Common myeloid progenitor, CD34-positive (primary cell): Measurements from ENCODE around the gene PCSK6.
"Not testable (repeated sequence)": the region's sequence is repeated elsewhere in the genome, so short reads cannot be mapped to it uniquely, and the experiment has no call there.

Source experiments
- CTCF ChIA-PET: fragments of 350-600 bp; sonication (Branson Sonifier 250); formaldehyde crosslinking; loops from one replicate; lab custom pipeline; 2021; ENCODE audit warnings: antibody characterized with exemption; lab: Charles Lee
- POLR2A ChIA-PET: fragments of 350-600 bp; sonication (Branson Sonifier 250); formaldehyde crosslinking; loops from one replicate; lab custom pipeline; 2021; ENCODE audit warnings: antibody characterized with exemption; lab: Charles Lee
- DNase-seq, 3 donors: peaks; one replicate each; pipeline versions ENCODE4 v3.0.0 to v3.0.0-alpha.2; 2013
- H3K27ac ChIP-seq, 2 experiments: 1 replicate in 1 of 2; 2 replicates in 1 of 2; pipeline ENCODE4 v1.7.0; 2013; ENCODE audit warnings: inconsistent platforms in 2 of 2, low read length in 2 of 2, mild to moderate bottlenecking in 2 of 2, low read depth in 1 of 2, moderate library complexity in 1 of 2; ENCODE audit not compliant: severe bottlenecking in 2 of 2, insufficient read depth in 1 of 2, poor library complexity in 1 of 2
- H3K27me3 ChIP-seq, 5 experiments: replicated peaks in 2 of 5; 1 replicate in 3 of 5; 2 replicates in 2 of 5; pipeline versions ENCODE4 v1.6.1 to v1.7.0; 2013; ENCODE audit warnings: low read length in 4 of 5, mild to moderate bottlenecking in 2 of 5, moderate library complexity in 2 of 5, inconsistent platforms in 1 of 5; ENCODE audit not compliant: insufficient read depth in 5 of 5, control insufficient read depth in 4 of 5
- H3K36me3 ChIP-seq, 4 experiments: 1 replicate in 2 of 4; 2 replicates in 2 of 4; pipeline versions ENCODE4 v1.6.1 to v1.7.0; 2013; ENCODE audit warnings: low read length in 3 of 4, control low read depth in 1 of 4, mild to moderate bottlenecking in 1 of 4; ENCODE audit not compliant: control insufficient read depth in 4 of 4, insufficient read depth in 4 of 4
- H3K4me1 ChIP-seq, 4 experiments: 1 replicate in 3 of 4; 2 replicates in 1 of 4; pipeline versions ENCODE4 v1.6.1 to v1.7.1; 2013; ENCODE audit warnings: low read length in 3 of 4, mild to moderate bottlenecking in 3 of 4, control low read depth in 1 of 4, inconsistent platforms in 1 of 4, moderate library complexity in 1 of 4; ENCODE audit not compliant: control insufficient read depth in 4 of 4, insufficient read depth in 4 of 4; ENCODE audit errors: control extremely low read depth in 1 of 4
- H3K4me3 ChIP-seq, 7 experiments: 1 replicate in 4 of 7; 2 replicates in 3 of 7; pipeline versions ENCODE4 v1.5.1 to v1.7.0; 2013; ENCODE audit warnings: mild to moderate bottlenecking in 7 of 7, low read length in 6 of 7, moderate library complexity in 6 of 7, inconsistent platforms in 2 of 7, low read depth in 2 of 7, control low read depth in 1 of 7; ENCODE audit not compliant: insufficient read depth in 4 of 7, control insufficient read depth in 1 of 7; ENCODE audit errors: extremely low read depth in 1 of 7
- H3K9me3 ChIP-seq, 5 experiments: 1 replicate in 4 of 5; 2 replicates in 1 of 5; pipeline versions ENCODE4 v1.6.1 to v1.7.1; 2013; ENCODE audit warnings: low read length in 4 of 5, mild to moderate bottlenecking in 2 of 5, inconsistent platforms in 1 of 5, low read depth in 1 of 5, moderate library complexity in 1 of 5; ENCODE audit not compliant: control insufficient read depth in 4 of 5, insufficient read depth in 2 of 5; ENCODE audit errors: control extremely low read depth in 1 of 5
- WGBS: methylation state at CpG from one replicate; pipeline ENCODE4 v1.1.5; 2013; ENCODE audit not compliant: insufficient coverage; 5-methylcytosine and 5-hydroxymethylcytosine counted together

PCSK6 gene

GRCh38 chr15:101402883-101403282, 86.6 kb downstream of the PCSK6 start:
- H3K27ac ChIP-seq, H3K4me3 ChIP-seq, DNase-seq, POLR2A ChIA-PET, H3K9me3 ChIP-seq, CTCF ChIA-PET, H3K36me3 ChIP-seq, H3K4me1 ChIP-seq: not testable (repeated sequence)
- peaks cover 0 to 12% (median 0%) of the 10 kb centered on the region in 5 experiments for H3K27me3 ChIP-seq
- no CpG with 5 or more reads among the region's 4 CpGs for WGBS

- DNase-seq = no peak
- Histone ChIP-seq H3K27ac (no peak overlapping the region), H3K36me3 (no peaks in the 10 kb centered on the region), H3K9me3 (peaks cover 0 to 3% (median 2%) of the 10 kb centered on the region in 5 experiments), H3K4me3 (no peak overlapping the region), H3K27me3 (peaks cover 0 to 12% (median 0%) of the 10 kb centered on the region in 5 experiments), H3K4me1 (peaks cover 0 to 22% (median 18%) of the 10 kb centered on the region in 4 experiments)
- POLR2A ChIA-PET = no interaction called here
- 97% methylated on average over 8 of the region's 8 CpGs for WGBS
- CTCF ChIA-PET = no interaction called here
Measured at GRCh38 chr15:101401286-101401685, 88.2 kb downstream of the PCSK6 start.

GRCh38 chr15:101399431-101399830, 90.1 kb downstream of the PCSK6 start:
- 88% methylated on average over 5 of the region's 6 CpGs for WGBS
- peaks cover 0 to 12% (median 2%) of the 10 kb centered on the region in 5 experiments for H3K27me3 ChIP-seq
- peaks cover 0 to 3% (median 2%) of the 10 kb centered on the region in 5 experiments for H3K9me3 ChIP-seq
- DNase-seq = no peak
- no peak overlapping the region for H3K27ac ChIP-seq
- H3K36me3 ChIP-seq = no peaks in the 10 kb centered on the region
- ChIA-PET CTCF (interaction anchor here (1.1 to 2.3 kb wide), 2 partner anchors 9 to 79 kb away, joined by 3 to 5 read pairs; no protein-coding TSS in a partner anchor), POLR2A (no interaction called here)
- no peak overlapping the region for H3K4me3 ChIP-seq
- peaks cover 0 to 30% (median 20%) of the 10 kb centered on the region in 4 experiments for H3K4me1 ChIP-seq

GRCh38 chr15:101398247-101398646, 91.3 kb downstream of the PCSK6 start:
- Histone ChIP-seq H3K9me3 (peaks cover 0 to 3% (median 2%) of the 10 kb centered on the region in 5 experiments), H3K27me3 (peaks cover 0 to 12% (median 2%) of the 10 kb centered on the region in 5 experiments), H3K27ac (no peak overlapping the region), H3K4me3 (no peak overlapping the region), H3K36me3 (no peaks in the 10 kb centered on the region), H3K4me1 (peaks cover 0 to 30% (median 20%) of the 10 kb centered on the region in 4 experiments)
- DNase-seq = no peak
- CTCF ChIA-PET = interaction anchor here (0.9 to 2.3 kb wide), 3 partner anchors 9 to 78 kb away, joined by 3 to 5 read pairs (median 4); no protein-coding TSS in a partner anchor
- POLR2A ChIA-PET = no interaction called here
- 97% methylated on average over 24 of the region's 24 CpGs for WGBS

GRCh38 chr15:101397521-101398003, 91.9 kb downstream of the PCSK6 start:
- Histone ChIP-seq H3K36me3 (no peaks in the 10 kb centered on the region), H3K4me1 (peaks cover 0 to 33% (median 24%) of the 10 kb centered on the region in 4 experiments), H3K4me3 (peak overlapping the region in 2 of 7 experiments; percentile 25 to 41), H3K9me3 (peaks cover 0 to 3% (median 2%) of the 10 kb centered on the region in 5 experiments), H3K27me3 (peaks cover 0 to 12% (median 2%) of the 10 kb centered on the region in 5 experiments), H3K27ac (no peak overlapping the region)
- CTCF ChIA-PET = interaction anchor here (0.9 to 1.1 kb wide), 2 partner anchors 9 to 77 kb away, joined by 3 to 4 read pairs; no protein-coding TSS in a partner anchor
- WGBS = 3% methylated on average over 10 of the region's 12 CpGs
- DNase-seq = peak; percentile 51 to 89 (median 88)
- POLR2A ChIA-PET = no interaction called here

- Histone ChIP-seq H3K27me3 (peaks cover 0 to 12% (median 2%) of the 10 kb centered on the region in 5 experiments), H3K36me3 (no peaks in the 10 kb centered on the region), H3K4me1 (peaks cover 0 to 42% (median 33%) of the 10 kb centered on the region in 4 experiments), H3K27ac (no peak overlapping the region), H3K9me3 (peaks cover 0 to 3% (median 2%) of the 10 kb centered on the region in 5 experiments), H3K4me3 (no peak overlapping the region)
- DNase-seq = peak in 1 of 3 donors; percentile 7
- WGBS = 81% methylated on average over 11 of the region's 19 CpGs
- POLR2A ChIA-PET = interaction anchor here (1.1 kb wide), 1 partner anchor 20 kb away, joined by 3 read pairs; no protein-coding TSS in a partner anchor
- CTCF ChIA-PET = interaction anchor here (1.0 to 1.7 kb wide), 3 partner anchors 13 to 105 kb away, joined by 4 to 6 read pairs (median 5); no protein-coding TSS in a partner anchor
Measured at GRCh38 chr15:101396484-101397261, 92.8 kb downstream of the PCSK6 start.
